8988T (cell line): ENCODE measurements around the gene CECR2.

Experiments used
- DNase-seq: peaks from one replicate; pipeline ENCODE4 v3.0.0; 2011

Gene CECR2

GRCh38 chr22:17369439-17370025, at the start of gene CECR2:
CECR2 (plus strand) TSS chr22:17369460; CDS start chr22:17369784, 324 bp downstream.
- DNase-seq, result no peak

DNA sequence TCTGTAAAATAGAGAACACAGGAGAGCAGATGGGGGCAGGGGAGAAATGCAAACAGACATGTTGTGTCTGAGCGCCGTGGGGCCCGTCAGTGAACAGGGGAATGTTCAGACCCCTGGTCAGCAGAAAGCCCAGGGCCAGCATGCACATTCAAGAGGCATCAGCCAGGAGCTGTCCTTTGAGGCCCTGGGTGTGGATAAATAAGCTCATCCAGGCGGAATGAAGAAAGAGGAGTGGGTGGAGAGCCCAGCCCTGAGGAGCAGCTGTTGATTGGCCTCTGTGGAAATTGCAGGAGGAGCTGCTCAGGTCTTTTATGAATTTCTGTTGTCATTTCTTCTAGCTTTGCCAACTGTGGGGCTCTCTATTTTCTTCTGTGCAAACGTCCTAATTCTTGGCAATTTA, 49.7 kb upstream of the CECR2 start:
- DNase-seq, result no peak

DNA sequence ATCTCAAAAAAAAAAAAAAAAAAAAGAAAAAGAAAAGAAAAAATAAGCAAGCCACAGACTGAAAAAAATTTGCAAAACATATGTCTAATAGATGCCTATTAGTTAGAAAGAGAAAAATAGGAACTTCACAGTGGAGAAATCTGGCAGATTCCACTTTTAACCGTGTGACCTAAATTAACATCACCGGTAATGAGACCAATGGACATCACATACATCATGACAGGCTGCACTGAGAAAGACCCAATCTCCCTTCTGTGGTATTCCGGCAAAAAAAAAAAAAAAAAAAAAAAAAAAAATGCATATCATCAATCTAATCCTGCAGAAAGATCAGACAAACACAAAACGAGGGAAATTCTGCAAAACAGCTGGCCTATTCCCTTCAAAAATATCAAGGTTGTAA, 46.7 kb upstream of the CECR2 start:
- DNase-seq, result no peak

DNA sequence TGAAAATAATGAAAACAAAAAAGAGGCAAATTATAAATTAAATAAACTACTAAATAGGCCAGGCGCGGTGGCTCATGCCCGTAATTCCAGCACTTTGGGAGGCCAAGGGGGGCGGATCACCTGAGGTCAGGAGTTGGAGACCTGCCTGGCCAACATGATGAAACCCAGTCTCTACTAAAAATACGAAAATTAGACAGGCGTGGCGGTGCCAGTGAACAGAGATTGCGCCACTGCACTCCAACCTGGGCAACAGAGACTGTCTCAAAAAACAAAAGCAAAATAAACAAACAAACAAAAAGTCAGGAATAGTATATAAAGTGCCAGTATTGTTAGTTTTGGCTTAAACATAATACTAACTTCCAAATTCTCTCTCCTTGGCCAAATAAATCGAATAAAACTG, 37.6 kb upstream of the CECR2 start:
- DNase-seq, result no peak

- DNase-seq, result no peak
Observed at GRCh38 chr22:17332109-17332800, 37.0 kb upstream of the CECR2 start.

- DNase-seq, result no peak
Observed at GRCh38 chr22:17334059-17334458, 35.2 kb upstream of the CECR2 start.

GRCh38 chr22:17334983-17335382, 34.3 kb upstream of the CECR2 start:
- DNase-seq, result no peak

DNA sequence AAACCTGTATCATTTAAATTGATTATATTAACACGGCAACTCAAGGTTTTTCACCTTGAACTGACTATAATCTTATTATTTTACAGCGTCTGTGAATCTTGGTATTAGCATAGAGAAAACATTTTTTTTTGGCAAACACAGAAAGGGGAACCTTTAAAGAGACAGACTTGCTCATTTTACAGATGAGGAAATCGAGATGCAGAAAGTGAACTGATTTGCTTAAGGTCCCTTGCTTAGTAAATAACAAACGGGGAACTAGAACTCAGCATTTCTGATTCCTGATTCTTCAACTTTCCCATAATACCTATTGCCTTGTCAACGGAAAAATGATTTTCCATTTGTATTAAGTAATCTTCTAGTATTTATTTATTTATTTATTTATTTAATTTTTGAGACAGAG, 33.2 kb upstream of the CECR2 start:
- DNase-seq, result no peak

GRCh38 chr22:17337639-17338038, 31.6 kb upstream of the CECR2 start:
- no peak for DNase-seq

GRCh38 chr22:17339095-17339693, 30.1 kb upstream of the CECR2 start:
- DNase-seq, result no peak

- DNase-seq, result no peak
Observed at GRCh38 chr22:17342361-17342760, 26.9 kb upstream of the CECR2 start.

- no peak for DNase-seq
Observed at GRCh38 chr22:17343766-17344165, 25.5 kb upstream of the CECR2 start.

DNA sequence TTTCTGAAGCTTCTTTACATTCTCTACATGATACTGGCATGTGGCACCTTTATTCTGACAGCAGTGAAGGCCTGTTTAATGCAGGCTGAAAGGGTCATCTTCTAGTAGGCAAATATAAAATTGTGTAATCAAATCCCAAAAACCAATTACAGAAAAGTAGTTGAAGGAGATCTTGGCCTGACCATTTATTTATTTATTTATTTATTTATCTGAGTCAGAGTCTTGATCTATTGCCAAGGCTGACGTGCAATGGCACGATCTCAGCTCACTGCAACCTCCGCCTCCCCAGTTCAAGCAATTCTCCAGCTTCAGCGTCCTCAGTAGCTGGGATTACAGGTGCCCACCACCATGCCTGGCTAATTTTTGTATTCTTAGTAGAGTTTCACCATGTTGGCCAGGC, 22.7 kb upstream of the CECR2 start:
- no peak for DNase-seq

GRCh38 chr22:17347724-17348123, 21.5 kb upstream of the CECR2 start:
- no peak for DNase-seq

GRCh38 chr22:17348464-17349103, 20.7 kb upstream of the CECR2 start:
- no peak for DNase-seq

GRCh38 chr22:17349172-17349571, 20.1 kb upstream of the CECR2 start:
- DNase-seq, result no peak

DNA sequence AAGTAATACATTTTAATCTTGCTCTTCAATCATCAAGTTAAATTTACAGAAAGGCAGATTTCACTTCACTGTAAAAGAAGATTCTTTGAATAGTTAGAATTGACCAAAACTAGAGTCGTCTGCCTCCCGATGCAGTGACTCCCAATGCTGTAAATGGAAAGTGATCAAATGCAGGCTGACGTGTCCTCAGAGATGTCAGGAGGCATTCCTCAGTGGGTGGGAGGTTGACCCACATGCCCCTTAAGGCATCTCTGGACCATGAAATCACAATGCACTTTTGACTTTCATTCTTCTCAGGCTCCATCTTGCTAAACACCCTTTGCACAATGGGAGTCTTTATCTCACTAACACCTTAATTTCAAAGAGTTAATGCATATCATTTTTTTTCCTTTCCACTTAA, 19.0 kb upstream of the CECR2 start:
- no peak for DNase-seq

DNA sequence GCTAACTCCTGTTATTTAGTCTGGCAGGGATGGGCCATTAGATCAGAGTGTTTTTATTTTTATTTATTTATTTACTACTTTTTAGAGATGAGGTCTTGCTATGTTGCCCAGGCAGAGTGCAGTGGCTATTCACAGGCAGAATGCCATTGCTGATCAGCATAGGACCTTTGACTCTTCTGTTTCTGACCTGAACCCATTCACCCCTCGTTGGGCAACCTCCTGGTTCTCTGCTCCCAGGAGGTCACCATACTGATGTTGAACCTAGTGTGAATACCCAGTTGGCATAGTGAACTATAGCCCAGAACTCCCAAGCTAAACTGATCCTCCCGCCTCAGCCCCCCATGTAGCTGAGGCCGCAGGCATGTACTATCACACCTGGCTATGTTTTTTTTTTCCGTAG, 16.5 kb upstream of the CECR2 start:
- no peak for DNase-seq

DNA sequence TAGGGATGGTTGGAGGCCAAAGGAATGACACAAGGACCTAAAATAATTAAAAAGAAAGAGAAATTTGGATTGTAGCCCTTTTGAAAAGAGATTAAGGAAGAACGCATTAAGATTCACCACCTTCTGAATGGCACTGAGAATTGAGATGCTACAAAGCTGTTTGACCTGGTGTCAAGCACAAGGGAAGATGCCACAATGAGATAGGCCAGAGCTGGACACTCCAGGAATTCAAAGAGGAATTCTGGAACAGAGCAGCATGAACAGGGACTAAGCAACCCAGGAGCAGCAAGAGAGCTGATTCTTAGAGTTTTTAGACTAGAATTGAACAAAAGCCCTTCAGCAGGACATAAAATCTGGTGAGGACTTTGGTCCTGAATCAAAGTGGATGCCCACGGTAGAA, 11.6 kb upstream of the CECR2 start:
- DNase-seq, result no peak

DNA sequence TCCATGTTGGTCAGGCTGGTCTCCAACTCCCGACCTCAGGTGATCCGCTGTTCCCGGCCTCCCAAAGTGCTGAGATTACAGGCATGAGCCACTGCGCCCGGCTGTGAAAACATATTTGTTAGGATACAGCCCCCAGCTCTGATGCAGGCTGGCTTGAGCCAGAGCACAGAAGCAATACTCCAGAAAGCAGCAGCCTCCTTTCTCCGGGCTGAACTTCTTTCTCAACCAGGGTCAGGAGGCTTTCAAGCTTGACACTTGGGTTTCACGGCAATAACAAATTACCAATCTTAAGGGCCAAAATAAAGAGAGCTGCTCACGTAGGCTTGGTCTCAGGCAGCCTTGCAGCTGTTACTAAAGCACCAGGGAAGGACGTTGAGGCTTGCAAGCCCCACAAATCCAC, 10.8 kb upstream of the CECR2 start:
- no peak for DNase-seq

GRCh38 chr22:17359501-17359900, 9.8 kb upstream of the CECR2 start:
- DNase-seq, result no peak

GRCh38 chr22:17366329-17366728, 2.9 kb upstream of the CECR2 start:
- no peak for DNase-seq

DNA sequence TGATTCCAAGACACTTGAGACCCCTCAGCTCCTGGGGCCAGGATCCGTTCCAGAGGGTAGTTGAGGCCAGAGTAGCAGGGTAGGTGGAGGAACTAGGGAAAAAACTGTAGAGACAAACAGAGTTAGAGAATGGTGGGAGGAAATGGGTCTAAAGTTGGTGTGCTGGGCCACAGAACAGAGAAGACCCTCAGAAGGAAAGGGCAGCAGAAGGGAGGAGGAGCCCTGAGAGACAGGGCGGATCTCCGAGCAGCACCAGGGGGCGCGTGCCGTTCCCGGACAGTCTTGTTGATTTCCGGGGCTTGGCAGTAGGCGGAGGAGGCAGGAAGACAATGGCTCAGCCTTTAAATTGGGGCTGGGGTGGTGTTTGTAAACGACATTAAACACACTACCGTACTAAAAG, 2.4 kb upstream of the CECR2 start:
- no peak for DNase-seq

DNA sequence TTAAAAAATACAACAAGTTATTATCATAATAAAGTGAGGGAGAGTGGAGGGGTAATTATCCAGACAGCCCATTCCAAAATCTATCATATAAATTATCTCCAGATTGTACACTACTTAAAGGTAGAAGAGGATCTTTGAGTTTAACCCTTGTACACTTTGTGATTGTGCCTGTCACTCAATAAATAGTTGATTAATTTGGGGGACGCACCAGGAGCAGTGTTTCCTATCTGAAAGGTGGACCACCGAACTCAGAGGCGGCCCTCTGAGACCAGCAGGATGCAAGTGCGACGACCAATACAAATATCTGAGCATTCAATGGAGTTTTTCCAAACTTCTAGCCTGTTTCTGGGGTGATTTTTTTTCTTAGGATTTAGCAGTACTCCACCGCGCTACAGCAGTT, 1.1 kb upstream of the CECR2 start:
- no peak for DNase-seq
